Measurements from ENCODE around the gene CD3G.
A peak's percentile ranks its signal among the peaks of the same experiment; 100 is the strongest.

DNA sequence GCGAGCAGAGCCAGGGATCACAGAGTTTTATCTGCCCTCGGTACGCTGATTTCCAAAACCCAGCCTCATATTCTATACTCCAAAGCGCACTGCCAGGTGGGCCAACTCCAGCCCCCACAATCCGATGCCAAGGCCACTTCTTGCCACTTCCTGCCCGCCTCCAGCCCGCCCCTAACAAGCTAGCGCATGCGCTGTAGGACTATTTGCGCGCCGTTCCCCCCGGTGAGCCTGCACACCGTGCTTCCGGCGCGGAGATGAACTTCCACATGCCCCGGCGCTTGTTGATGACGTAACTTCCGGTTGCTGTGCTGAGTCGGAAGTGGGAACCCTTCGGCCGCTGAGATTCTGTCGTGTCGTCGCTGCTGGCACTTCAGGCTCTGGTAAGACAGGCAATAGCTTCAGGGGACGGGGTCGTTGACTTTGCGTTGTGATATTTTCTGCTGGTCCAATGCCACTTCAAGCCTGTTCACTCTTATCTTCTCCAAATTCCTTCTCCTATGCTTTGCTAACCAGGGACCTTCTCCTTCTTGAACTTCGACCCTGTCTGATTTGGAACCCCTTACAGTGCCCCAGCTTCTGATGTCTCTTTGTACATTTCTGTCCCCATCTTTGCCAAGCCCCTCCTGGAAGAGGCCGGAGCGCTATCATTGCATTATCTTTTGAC, 15.3 kb downstream of the CD3G start, which contains the start of gene UBE4A:
- TF ChIP-seq CTCF (IDR thresholded peaks at IDR 0.05) (no peak), POLR2A (IDR thresholded peaks at IDR 0.05) (peak in 1 of 2 donors; percentile 24)

Measured in vagina (tissue), 2 donors.